GM18526 (cell line): ENCODE data around the gene FAAP100.

ENCODE experiments used
- POLR2A ChIP-seq: IDR thresholded peaks from 3 replicates; pipeline ENCODE4 v1.6.1; 2011; ENCODE audit not compliant: insufficient read length; ENCODE audit errors: extremely low read depth

FAAP100 gene

DNA sequence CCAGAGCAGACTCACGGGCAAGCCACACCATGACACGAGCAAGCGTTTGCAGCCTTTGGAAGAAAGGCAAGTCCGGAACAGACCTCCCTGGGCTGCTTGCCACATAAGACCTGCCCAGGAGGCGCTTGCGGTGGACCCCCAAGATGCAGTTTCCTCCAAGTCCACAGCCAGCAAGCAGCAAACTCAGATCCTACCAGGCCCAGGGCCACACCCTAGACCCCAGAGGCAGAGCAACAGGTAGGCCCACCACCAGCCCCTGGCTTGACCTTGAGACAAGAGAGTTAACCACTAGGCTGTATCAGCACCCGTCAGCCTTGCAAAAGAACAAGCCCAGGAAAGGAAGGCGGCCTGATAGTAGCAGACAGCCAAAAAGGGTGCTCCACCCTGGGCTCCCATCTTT lies 2.3 kb downstream of the FAAP100 start:
- TF ChIP-seq POLR2A: no peak

DNA sequence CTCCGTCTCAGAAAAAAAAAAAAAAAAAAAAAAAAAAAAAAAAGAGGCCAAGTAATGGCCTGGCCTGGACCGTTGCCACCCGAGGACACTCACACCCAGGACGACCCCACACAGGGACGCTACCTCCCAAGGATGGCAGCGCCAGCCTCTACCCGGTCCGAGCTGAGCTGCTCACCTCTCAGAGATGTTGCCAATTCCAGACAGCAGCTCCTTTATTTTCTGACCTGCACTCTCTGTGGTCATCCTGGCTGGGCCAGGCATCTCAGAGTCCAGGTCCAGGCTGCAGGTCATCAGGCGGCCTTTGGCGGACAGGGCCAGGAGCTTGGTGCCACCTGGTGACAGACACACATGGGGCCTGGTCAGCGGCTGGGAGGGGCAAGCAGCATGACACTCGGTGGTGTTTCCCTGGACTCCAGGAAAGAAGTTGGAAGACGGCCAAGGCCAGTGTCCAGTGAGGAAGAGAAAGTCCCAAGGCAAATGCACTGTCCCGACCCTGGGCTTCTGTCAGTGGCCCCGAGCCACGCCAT lies 3.1 kb downstream of the FAAP100 start:
- TF ChIP-seq POLR2A: no peak

DNA sequence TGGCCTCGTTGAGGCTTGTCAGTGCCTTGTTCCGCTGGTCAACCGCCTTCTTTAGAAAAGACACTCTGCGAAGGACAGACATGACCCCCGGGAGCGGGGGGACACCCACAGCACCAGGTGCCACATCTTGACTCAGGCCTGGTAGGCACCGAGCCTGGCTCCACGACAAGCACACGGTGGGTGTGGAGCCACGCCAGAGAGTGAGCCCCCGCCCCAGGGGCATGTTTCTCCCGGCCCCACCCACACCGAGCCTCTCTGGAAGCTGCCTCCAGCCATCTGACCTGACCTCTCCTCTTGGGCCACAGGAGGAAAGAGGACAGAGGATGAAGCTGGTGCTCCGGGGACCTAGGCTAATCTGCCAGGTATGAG lies 4.6 kb downstream of the FAAP100 start:
- no peak for TF ChIP-seq POLR2A

DNA sequence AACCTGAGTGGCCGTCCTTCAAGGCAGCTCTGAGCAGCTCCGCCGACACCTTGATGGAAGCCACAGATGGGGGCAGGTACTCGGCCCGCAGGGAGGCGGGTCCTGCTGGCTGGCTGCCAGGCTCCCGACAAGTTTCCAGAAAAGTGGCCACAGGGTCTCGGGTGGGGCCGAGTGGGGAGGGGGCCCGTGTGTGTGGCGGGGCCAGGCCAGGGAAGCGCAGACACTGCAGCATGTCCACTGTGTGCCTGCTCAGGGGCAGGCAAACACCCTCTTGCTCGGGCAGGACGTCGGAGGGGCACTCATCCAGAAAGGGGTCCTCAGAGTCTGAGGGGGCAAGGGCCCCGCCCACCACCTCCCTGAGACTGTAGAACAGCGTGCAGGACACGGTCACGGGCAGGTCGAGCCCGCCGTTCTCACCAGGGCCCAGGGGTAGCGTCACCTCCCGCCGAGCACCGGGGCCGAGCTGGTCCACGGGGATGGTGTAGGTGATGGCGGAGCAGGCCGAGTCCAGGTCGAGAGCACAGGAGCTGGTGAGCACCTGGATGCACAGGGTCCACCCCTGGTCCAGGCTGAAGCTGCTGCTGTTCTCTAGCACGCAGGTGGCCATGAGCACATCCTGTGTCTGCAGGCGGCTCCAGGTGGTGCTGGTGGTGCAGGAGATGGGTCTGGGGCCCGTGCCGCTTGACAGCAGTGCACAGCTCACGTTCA lies 5.1 kb downstream of the FAAP100 start:
- TF ChIP-seq POLR2A: no peak

DNA sequence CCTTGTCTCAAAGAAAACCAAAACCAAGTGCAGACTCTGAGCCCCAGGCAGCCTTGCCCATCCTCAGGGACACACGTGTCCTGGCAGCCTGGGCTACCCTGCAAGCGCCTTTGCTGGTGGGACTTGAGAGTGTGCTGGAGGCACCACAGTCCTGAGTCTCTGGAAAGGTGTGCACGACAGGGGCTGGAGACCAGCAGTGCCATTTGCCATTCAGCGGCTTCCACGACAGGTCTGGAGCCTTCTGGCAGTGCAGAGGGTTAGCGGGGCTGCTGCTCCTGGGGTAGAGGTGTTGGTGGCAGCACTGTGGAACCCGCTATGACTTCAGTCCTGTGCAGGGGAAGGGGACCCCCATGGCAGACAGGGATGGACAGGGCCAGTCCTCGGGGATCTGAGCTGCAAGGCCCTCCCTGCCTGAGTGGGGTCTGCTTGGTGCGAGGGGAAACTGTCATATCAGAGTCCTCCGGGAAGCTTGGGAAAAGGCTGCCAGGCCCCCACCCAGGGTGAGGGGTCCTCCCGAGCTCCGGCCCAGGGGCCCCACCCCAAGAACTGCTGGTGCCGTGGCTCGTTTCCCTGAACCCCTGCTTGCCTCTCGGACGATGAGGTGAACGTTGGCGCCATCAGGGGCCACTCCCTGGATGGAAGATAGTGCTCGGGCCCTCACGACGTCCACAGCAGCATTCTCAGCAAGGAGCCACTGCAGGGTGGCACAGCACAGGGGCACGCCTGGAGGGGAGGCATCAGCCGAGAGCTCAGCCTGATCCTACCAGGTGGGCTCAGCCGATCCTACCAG lies 6.8 kb downstream of the FAAP100 start:
- TF ChIP-seq POLR2A: no peak

DNA sequence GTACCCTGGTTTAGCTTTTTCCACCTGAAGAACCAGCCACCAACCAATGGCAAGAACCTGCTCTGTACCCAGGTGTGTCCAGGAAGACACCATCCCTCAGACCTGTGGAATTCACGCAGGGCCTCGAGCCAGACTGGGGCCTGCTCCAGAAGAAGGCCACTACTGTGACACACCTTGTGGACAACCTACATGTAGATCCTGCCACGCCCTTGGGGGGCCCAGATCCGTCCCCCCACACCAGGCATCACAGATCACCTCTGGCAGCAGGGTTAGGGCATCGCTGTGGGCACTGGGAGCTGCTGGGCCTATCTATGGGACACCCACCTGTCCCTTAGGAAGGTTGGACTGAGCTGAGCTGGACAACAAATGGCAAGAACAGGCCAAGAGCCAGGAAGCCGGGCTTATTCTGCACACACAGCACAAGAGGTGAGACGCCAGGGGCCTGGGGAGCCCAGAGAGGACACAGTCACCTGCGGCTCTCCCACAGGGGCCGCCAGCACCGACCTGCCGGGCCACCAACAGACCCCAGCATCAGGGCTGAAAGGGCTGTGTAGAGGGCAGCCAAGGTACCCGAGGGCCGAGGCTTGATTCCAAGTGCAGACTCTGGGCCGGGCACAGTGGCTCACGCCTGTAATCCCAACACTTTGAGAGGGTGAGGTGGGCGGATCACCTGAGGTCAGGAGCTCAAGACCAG lies 7.7 kb downstream of the FAAP100 start:
- TF ChIP-seq POLR2A: no peak

- no peak for TF ChIP-seq POLR2A
These were observed 8.4 kb downstream of the FAAP100 start for GRCh38 chr17:81543756-81544155.

DNA sequence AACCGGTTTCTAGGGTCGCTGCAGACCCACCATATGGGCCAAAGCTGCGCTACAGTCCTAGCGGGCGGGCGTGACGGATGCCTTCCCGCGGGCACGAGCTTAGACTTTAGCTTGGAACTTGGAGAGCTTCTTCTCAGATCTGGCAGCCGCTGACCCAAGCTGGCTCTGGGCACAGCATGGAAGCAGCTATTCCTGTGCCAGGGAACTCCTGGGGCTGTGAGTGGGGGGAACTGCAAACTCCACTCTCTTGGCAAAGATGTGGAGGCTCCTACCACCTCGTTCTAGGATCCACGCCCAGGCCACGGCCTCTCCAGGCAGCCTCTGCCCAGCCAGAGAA lies 8.8 kb downstream of the FAAP100 start:
- no peak for TF ChIP-seq POLR2A

- peak; percentile 13 for TF ChIP-seq POLR2A
These were observed 9.5 kb downstream of the FAAP100 start for GRCh38 chr17:81542431-81543338.

DNA sequence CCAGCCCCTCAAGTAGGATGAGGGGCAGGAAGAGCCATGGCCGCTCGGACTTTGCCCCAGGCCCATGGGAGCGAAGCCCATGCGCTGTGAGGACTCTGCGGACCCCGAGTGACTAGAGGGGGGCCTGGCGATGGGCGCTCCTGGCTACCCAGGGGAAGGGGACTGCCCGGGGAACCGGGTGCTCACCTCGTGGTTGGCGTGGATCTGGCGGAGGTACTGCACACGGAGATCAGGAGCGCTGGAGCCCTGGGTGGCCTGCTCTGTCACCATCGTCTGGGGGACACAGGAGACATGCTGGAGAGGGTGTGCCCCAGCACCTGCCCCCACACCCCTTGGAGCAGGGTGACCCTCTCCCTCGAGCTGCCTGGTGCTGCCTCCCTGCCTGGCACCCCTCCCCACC lies 11.0 kb downstream of the FAAP100 start:
- TF ChIP-seq POLR2A: no peak

DNA sequence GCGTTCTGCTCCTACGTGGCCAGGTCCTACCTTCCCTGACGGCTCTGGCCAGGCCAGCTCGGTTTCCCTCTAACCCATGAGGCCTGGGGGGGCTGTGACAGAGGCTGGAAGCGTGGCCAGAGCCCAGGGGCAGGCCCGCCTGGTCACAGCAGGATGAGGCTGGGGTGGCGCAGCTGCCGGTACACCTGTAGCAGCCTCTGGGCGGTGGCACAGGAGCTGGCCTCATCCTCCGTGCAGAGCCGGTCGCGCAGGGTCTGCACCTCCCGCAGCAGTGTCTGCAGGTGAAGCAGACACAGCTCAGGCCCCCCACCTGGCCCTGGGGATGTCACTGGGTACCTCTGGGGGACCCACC lies 11.5 kb downstream of the FAAP100 start:
- no peak for TF ChIP-seq POLR2A

- TF ChIP-seq POLR2A: no peak
These were observed 12.0 kb downstream of the FAAP100 start for GRCh38 chr17:81539961-81540675.

GRCh38 chr17:81539571-81539900 lies 12.6 kb downstream of the FAAP100 start:
- no peak for TF ChIP-seq POLR2A
